ENCODE data around the gene KLHL36.

DNA sequence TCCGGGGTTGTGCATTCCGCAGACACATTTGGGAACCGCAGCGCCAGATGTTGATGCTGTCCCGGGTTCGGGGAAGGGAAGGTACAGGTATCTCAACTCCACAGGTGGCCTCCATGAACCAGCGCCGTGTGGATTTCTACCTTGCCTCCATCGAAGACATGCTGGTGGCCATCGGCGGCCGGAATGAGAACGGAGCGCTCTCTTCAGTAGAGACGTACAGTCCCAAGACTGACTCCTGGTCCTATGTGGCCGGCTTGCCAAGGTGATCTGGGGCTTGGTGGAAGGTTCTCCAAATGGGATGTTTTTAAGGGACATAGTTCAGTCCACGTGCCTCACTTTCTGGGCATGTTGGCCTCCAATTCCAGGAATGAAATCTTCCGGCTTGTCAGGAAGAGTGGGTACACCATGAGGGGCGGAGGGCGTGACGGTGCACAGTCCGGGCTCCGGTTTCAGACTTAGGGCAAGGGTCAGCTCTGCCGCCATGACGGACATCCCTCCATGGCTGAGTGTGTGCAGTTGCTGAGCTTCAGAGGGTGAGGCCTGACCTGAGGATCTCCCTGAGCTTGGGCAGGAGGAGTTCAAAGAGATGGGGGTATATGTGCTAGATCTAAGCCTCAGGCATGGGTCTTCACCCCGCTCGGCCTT lies 11.5 kb downstream of the KLHL36 start:
- TF ChIP-seq POLR2A (IDR thresholded peaks at IDR 0.05; ENCODE audit: low read depth, low read length) (no peak), TAF1 (IDR thresholded peaks at IDR 0.05; ENCODE audit: borderline replicate concordance, low read depth, low read length) (no peak), POLR2AphosphoS5 (IDR thresholded peaks at IDR 0.05; ENCODE audit: low read depth, low read length) (no peak)
